GM19328 (cell line): Measurements from ENCODE around the gene TMEM120A.

Experiments
- ATAC-seq: cut with Tn5 transposase; IDR thresholded peaks from one replicate; pipeline ENCODE4 v1.9.1; 2021; ENCODE audit warnings: mild to moderate bottlenecking, moderate library complexity; ENCODE audit not compliant: unreplicated experiment

TMEM120A gene

DNA sequence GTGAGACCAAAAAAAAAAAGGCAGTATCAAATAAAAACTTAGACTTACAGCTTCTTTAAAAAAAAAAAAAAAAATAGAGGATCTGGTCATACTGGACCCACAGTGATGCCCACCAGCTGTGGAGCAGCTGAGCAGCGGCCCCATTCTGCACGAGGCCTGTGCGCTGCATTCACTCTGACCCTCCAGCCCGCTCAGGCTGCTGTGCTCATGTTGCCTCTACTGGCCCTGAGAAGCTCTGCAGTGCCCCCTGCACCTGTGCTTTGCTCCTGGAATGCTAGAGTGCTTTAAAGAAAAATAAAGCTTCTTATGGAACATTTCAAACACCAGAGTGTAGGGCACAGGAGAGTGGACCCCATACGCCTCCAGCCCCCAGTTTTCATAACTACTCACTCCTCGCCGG lies 33.2 kb downstream of the TMEM120A start:
- no peak for ATAC-seq

GRCh38 chr7:75960372-75960771 lies 34.0 kb downstream of the TMEM120A start:
- no peak for ATAC-seq

GRCh38 chr7:75958802-75959543 lies 35.4 kb downstream of the TMEM120A start:
- ATAC-seq: no peak

GRCh38 chr7:75957021-75957736 lies 37.2 kb downstream of the TMEM120A start:
- no peak for ATAC-seq

DNA sequence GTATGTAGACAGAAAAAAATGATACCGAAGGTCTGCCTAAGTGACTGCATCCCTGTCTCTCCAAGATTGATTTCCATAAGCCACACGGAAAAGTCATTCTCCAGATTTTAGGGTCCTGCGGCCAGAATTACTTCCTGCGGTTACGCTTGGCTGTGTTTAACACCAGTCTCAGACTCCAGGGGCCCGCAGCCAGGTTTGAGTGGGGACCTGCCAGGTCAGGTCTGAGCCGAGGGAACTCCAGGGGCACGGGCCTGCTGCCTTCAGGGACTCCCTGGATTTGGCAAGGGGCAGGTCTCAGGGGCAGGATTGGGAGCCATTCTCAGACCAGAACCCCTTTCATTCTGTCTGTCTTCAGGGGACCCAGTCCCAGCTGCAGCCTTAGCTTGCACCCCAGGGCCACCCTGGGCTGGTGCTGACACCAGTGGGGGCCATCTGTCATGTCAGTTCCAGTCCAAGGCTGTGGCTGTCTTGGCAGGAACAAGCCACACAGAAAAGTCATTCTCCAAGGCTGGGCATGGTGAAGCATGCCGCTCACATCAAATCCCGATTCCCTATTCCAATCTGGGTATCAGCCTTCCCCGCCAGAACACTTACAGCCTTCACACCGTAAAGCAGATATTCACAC lies 39.0 kb downstream of the TMEM120A start:
- no peak for ATAC-seq

DNA sequence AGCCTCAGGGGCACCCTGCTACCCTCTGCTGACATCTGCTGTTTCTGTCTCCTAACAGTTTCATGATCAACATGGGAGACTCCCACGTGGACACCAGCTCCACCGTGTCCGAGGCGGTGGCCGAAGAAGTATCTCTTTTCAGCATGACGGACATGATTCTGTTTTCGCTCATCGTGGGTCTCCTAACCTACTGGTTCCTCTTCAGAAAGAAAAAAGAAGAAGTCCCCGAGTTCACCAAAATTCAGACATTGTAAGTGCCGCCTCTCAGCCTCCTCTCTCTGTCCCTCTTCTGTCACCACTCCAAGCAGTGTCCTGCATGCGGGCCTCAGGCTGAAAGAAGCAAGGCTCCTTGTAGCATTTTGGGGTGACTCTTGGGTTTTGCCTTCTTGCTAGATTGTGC lies 40.5 kb downstream of the TMEM120A start:
- no peak for ATAC-seq

GRCh38 chr7:75953431-75953830 lies 41.0 kb downstream of the TMEM120A start:
- ATAC-seq: no peak

- no peak for ATAC-seq
Observed at GRCh38 chr7:75951506-75951905, 42.9 kb downstream of the TMEM120A start.

DNA sequence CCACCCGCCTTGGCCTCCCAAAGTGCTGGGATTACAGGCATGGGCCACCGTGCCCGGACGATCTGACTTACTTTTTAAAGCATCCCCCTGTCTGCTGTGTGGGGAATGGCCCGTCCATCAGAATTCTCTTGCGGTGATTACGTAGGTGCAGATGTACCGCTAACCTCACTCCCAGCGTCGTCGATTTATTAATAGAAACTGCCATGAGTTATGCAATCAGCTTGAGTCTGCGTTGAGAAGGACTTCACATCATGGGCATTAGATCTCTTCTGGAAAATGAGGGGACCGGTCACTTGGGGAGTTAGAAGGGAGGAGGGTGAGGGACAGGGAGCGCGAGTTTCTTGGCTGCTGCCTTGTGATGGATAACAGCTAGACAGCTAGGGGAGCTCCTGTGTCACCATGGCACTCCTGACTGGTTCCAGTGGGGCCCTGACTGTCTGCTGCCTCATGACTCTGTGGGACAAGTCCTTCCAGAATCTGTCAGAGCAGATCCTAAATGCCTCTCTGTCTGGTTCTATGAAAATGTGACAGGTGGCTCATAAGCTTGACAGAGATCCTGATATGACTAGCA lies 44.2 kb downstream of the TMEM120A start:
- no peak for ATAC-seq

- ATAC-seq: no peak
Observed at GRCh38 chr7:75948179-75948578, 46.2 kb downstream of the TMEM120A start.

DNA sequence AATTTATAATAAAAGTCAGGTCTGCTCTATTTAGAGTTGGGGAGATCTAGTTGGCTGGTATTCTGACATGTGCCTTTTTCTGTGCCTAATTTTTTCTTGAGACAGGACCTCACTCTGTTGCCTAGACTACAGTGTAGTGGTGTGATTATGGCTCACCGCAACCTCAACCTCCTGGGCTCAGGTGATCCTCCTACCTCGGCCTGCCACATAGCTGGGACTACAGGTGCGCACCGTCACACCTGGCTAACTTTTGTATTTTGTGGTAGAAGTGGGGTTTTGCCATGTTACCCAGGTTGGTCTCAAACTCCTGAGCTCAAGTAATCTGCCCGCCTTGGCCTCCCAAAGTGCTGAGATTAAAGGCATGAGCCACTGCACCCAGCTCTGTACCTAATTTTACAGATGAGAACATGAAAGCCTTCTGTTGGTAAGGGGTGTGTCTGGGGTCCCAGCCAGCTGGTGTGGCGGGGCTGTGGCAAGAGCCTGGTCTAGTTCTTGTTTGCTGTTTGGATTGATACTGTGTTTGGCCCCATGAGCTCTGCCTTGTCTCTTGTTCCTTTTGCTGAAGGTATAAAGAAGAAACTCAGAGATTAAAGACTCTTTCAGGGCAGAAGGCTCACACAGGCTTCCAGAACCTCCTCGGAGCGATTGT lies 48.1 kb downstream of the TMEM120A start:
- ATAC-seq: no peak

- no peak for ATAC-seq
Observed at GRCh38 chr7:75945297-75946168, 48.9 kb downstream of the TMEM120A start.

GRCh38 chr7:75944507-75944906 lies 49.9 kb downstream of the TMEM120A start:
- ATAC-seq: no peak

GRCh38 chr7:75943864-75944263 lies 50.5 kb downstream of the TMEM120A start:
- no peak for ATAC-seq

GRCh38 chr7:75938921-75939320 lies 55.5 kb downstream of the TMEM120A start:
- ATAC-seq: no peak

DNA sequence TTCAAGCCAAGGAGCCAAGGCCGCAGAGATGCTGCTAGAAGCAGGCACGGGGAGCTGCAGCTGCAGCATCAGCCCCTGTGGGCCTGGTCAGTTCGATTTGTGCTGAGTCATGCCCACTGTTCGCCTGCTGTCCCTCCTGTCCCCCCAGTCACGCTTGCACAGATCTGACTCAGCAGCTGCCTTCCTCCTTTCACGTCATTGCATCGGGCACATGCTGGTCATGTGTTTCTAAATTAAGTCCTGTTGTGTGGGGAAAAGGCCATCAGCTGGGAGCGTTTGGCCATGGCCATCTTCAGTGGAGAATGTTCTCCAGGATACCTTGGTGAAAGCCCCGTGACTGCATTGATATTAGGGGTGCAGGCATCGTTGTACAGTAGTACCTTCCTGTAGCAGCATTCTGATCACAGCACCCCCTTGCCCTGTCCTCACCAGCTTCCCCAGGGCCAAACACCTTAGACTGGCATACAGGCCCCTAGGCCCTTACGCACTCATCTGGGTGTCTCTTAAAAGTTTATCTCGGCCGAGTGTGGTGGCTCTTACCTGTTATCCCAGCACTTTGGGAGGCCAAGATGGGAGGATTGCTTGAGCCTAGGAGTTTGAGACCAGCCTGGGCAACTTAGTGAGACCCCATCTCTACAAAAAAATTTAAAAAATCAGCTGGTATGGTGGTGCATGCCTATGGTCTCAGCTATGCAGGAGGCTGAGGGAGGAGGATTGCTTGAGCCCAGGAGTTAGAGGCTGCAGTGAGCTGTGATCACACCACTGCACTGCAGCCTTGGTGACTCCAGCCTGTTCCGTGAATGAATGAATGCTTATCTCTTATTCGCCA lies 56.2 kb downstream of the TMEM120A start:
- no peak for ATAC-seq
